Measurements from ENCODE around the gene SLC5A8.

- TF ChIP-seq CTCF (conservative IDR thresholded peaks at IDR 0.05) (no peak), EZH2 (IDR thresholded peaks at IDR 0.05; ENCODE audit: low read depth) (no peak)
These were observed 11.3 kb upstream of the SLC5A8 start for GRCh38 chr12:101221301-101221700.

All from PC-9 (cell line).